NCI-H2171 (cell line): ENCODE results near the gene DEFB112.

Experiments
- DNase-seq: peaks from one replicate; lab custom pipeline; 2025; lab: John Stamatoyannopoulos, UW

Gene DEFB112, protein sequence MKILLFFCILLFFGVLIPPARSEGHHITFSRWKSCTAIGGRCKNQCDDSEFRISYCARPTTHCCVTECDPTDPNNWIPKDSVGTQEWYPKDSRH

DNA sequence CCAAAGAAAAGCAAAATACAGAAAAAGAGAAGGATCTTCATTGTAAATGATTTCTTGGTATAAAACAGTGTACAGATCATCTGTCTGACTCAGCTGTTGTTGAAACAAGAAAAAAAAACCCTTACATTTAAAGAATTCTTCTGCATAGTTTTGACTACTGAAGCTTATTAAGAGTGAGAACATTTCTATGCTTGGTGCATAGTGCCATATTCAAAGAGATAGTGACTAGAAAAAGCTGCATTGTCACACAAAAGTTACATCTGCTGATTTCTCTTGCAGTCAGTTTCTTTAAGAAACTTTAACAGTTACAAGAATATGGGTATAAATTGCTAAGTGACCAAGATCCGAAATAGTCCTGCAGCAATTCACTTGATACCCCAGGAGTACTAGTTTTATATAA, at the start of gene DEFB112:
Gene DEFB112 (minus strand): TSS at position 101 of the 400 bp plus-strand sequence. CDS start 60 bp downstream, at position 41.
- DNase-seq: no peak

DNA sequence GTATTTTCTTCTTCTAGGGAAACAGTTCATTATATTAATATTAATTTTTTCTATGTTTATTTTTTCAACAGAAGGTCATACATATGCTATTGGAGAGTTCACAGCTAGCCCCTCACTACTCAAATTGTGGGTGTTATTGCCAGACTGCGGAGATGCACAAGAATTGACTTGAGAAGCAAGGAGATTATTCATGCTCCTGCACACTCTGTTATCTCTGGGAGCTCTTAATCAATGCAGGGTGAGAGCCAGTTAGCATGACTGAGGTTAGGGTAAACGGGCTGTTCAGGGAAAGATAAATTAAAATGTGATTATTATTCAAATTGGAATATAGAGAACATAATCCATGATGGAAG, 48.9 kb upstream of the DEFB112 start:
- no peak for DNase-seq

DNA sequence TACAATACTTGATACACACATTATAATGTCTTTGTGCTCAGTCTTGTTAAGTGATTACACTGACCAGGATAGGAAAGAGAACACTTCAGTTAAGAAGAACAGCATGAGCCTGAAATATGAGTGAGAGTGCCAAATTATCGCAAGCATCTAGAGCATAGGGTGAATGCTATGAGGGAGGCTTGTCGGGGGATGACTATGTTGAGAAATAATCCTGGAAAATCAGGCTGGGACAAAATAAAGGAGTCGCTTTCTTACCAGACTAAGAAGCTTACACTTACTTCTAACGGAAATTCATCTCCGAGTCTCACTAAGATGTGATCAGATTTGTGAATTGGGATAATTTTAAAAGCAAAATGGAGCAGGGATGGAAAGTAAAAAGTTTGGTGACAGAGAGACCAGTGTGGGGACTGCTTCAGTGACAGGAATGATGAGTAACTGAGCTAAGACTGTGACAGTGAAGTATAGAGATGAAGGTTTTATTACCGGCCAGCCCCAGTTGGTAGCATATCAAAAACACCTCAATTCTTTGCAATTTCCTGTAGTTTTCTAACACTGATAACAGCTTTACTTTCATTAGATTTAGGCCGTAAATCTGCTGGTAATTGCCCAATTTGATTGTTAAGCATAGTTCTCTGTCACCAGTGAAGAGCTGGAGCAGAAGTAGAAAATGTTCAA, 48.4 kb upstream of the DEFB112 start:
- no peak for DNase-seq

GRCh38 chr6:50096296-50096695, 46.6 kb upstream of the DEFB112 start:
- DNase-seq: no peak

DNA sequence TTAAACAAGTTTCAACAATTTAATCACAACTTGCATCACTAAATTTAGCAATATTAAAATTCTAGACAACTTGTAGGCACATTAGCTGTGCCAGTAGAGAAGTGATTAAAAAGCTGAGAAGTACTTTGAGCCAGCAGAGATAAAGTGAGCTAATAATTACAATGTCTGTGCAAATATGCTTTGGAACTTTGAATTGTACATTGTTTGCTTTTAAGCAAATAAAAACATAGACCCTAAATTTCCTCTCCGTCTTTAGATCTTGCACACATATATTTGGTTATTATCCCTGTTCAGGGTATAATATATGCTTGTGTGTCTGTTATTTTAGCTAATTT, 44.2 kb upstream of the DEFB112 start:
- no peak for DNase-seq

DNA sequence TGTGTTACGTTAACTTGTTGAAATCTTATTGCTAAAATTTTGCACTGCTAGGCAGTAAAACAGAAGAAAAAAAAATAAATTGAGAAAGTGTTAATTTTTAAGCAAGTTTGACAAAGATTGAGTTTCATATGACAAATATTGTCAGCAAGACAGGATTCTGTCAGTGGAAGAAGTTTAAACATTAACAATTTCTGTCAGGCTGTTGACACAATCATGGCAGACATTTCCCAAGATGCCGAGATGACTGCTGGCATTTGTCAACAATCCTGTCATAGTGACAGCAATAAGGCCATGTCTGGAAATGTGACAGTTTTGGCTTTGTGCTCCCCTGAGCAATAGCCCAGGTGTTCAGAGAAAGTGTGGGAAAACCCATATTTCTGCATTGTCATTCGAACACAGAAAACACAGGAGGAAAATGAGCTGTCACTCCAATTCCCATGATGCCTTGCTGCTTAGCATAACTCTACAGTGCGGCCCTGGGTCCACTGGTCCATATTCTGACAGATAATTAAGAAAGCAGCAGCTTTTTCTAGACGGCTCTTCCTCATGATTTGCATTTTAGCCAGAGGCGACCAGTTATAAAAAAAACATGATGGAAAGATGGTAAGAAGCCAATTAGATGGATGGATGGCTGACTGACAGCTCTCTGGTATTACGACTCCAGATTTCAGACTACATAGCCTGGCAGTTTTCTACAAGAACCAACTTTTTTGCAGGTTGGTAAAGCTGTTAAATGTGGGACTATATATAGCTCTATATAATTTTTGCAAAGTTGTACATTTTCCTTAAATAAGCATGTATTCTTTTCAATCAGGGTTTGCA, 43.6 kb upstream of the DEFB112 start:
- DNase-seq: no peak

GRCh38 chr6:50091641-50092040, 41.9 kb upstream of the DEFB112 start:
- no peak for DNase-seq

DNA sequence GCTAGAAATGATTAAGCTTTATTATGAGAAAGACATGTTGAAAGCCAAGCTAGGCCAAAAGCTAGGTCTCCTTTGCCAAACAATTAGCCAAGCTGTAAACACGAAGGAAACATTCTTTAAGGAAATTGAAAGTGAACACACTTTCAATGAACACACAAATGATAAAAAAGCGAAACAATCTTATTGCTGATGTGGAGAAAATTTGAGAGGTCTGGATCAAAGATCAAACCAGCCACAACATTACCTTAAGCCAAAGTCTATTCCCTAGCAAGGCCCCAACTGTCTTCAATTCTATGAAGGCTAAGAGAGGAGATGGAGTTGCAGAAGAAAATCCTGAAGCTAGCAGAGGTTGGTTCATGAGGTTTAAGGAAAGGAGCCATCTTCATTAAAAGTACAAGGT, 40.2 kb upstream of the DEFB112 start:
- DNase-seq: no peak

DNA sequence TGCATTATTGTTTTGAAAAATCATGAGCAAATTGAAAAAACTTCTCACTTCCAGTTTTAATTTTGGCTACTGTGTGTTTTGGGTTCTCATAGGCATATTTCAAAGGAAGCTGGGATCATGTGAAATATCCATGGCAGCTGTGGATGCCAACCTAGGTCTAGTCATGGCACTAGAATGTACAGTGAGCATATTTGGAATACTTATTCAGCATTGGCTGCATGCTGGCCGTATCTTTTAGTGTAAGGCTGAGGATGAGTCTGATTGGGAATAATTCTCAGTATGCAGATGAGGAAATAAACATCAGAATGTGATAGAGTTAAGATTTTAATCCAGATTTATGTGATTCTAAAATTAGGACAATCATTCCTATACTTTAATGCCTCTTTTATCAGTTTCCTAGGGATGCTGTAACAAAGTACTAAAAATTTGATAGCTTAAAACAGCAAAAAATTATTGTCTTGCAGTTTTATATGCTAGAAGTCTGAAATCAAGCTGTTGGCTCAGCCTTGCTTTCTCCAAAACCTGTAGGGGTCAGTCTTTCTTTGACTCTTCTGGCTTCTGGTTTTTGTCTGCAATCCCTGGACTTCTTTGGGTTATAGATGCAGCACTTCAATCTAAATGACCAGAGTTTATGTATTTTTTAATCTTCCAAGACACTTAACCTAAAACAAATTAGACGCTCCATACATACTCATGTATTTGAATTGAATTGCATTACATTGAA, 37.7 kb upstream of the DEFB112 start:
- DNase-seq: no peak

DNA sequence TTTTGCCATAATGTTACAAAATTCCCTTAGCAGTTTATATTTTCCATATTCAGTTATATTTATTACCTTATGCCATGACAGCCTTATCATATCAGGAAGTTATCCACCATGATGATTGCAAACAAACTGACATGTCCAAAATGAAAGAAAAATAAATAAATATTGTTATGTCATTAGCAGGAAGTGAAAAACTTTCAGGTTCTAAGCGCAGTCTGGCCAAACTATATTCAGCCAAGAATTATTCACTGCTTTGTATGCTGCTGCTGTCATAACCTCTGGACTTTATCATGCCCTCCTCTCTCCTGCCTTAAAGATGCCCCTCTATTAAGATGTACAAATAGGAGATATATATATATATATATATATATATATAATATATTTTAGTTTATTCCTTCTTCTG, 27.7 kb upstream of the DEFB112 start:
- no peak for DNase-seq

DNA sequence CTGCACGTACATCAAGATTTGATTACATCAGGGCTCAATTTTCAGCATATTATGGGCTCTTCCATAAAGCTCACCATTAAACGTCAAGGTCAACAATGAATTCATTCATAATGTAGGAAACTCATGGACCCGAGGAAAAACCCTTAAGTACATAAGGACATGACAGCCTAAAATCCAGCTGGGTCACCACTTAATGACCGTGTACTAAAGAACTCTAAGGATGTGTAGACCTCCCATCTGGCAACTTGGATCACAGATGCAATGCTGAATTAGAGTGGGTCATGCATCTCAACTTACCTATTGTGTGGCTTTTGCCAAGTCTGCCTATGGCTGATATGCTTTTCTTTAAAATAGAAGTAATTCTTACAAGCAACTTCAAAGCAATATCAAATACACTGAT, 26.7 kb upstream of the DEFB112 start:
- DNase-seq: no peak

GRCh38 chr6:50071921-50072320, 22.2 kb upstream of the DEFB112 start:
- no peak for DNase-seq

DNA sequence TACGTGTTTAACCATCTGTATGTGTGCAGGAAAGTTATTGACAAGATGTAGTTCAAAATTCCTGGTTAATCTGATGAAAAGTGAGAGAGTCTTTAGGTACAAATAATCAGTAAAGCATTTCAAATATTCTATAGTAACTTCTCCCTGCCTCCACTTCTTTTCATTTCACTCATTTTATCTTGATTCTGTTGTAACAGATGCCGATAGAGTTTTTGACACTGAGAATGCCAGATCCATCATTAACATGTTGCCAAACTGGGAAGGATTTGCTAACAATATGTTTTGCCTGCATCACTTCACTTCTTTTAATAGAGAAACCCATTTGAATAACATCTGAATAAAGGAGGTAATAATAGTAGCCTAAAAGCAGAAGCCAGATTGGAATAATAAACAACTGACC, 20.4 kb upstream of the DEFB112 start:
- DNase-seq: no peak

GRCh38 chr6:50062051-50062450, 12.3 kb upstream of the DEFB112 start:
- no peak for DNase-seq

DNA sequence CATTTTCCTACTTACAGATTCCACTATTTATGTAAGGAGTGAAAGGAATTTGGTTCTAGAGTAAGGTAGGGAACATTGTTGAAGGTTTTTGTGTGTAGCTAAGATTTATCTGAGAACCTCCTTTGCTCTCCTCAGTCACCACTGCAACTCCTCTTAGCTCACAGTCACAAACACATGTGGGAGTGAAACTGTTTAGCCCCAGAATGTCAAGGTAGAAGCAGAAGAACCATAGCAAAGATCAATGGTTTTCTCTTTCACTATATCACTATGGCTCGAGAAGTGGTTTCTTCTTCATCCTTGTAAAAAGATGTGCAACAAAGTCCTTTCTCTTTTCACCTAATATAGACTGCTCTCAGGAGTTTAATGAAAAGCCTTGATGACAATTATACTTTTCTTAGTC, 6.5 kb upstream of the DEFB112 start:
- DNase-seq: no peak

- DNase-seq: no peak
Observed at GRCh38 chr6:50047026-50047425, 2.7 kb downstream of the DEFB112 start.

- no peak for DNase-seq
Observed at GRCh38 chr6:50030777-50031562, 18.8 kb downstream of the DEFB112 start.

DNA sequence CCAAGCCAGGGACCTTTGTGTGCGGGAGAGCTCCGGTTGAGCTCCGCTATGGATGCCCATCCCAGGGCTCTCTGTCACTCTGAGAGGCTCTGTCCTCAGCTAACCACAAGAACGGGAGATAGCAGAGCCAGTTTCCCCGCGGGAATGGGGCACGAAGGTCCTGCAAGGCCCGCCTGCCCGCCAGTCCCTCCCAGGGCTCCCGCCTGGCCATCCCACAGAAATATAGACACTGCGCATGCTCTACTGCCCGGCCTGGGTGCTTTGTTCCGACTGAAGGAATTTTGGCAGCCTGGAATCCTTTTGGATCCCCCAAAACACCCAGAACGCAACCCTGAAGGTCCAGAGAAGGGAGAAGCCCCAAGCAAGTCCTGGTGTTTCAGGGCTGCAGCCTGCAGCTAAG, 19.4 kb downstream of the DEFB112 start:
- DNase-seq: no peak

DNA sequence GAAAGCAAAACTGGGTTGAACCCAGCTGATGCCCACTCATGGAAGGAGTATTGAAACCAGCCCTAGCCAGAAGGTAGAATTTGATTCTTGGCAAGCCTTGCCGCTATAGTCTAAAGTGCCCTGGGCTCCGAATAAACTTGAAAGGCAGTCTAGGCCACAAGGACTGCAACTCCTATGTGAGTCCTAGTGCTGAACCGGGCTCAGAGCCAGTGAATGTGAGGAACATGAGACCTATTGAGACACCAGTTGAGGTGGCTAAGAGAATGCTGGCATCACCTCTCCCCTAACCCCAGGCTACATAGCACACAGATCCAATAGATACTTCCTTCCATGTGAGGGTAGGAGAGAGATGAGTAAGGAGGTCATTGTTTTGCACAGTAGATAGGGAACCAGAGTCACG, 24.5 kb downstream of the DEFB112 start:
- DNase-seq: no peak

- no peak for DNase-seq
Observed at GRCh38 chr6:50021894-50022293, 27.8 kb downstream of the DEFB112 start, which contains the start of gene DEFB110. Gene DEFB110 (minus strand): TSS chr6:50021994. CDS start chr6:50021935, 59 bp downstream.

GRCh38 chr6:50007819-50008218, 41.9 kb downstream of the DEFB112 start:
- no peak for DNase-seq

GRCh38 chr6:50003139-50003538, 46.6 kb downstream of the DEFB112 start:
- no peak for DNase-seq
